ENCODE measurements around the gene LRCH4. TPM values are rescaled to one million over a fixed set of nuclear protein-coding genes. Genes with fewer than 3 reads are reported as not detected.

The LRCH4 gene
- total RNA-seq, 1 experiment from 2014 or later = 29.0 TPM

DNA sequence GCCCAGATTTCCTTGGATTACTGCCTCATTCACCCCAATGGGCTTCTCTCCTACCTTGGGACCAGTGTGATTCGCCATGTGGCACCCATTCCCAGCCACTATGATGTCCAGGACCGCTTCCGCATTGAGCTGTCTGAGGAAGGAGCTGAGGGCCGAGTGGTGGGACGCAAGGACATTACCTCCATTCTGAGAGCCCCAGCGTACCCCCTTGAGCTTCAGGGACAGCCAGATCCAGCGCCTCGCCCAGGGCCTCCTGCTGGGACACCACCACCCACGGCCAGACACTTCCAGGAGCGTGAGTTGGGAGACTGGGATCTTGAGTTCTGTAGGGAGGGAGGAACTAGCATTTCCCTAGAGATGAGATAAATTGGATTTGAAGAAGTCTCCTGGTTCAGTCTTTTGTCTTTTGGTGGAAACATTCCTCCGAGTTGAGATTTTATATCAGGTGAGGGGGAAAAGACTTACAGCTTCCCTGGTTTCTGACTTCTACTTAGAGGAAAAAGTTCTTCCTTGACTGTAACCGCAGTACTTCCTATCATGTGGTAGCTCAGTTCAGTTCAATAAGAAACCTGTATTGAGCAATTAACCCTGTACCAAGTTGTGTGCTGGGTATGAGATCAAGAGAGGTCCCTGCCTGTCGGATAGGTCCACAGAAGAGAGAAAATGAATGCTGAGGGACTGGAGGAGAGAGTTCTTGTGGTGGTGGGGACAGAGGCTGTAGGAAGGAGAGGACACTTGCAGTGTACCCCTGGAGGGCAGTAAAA, 27.7 kb upstream of the LRCH4 start:
- CTCF ChIA-PET = interaction anchor here (0.6 to 1.6 kb wide), 3 partner anchors 92 to 144 kb away, joined by 3 to 6 read pairs (median 5); partner anchors contain the start of gene POP7
- intact Hi-C loops (cut with micrococcal nuclease; ENCODE audit: unreplicated experiment) = no loop called here
- no TSS peak for BruUV-seq (replicated peaks)
- Mint-ChIP-seq H3K9me3 (ENCODE audit: low read depth, unreplicated experiment) (no peaks in the 10 kb centered on the region), H3K27me3 (ENCODE audit: unreplicated experiment) (no peaks in the 10 kb centered on the region), H3K27ac (ENCODE audit: unreplicated experiment) (no peak overlapping the region), H3K36me3 (ENCODE audit: insufficient read depth, unreplicated experiment) (peaks cover 24% of the 10 kb centered on the region), H3K4me1 (ENCODE audit: low read depth, unreplicated experiment) (no peaks in the 10 kb centered on the region), H3K4me3 (ENCODE audit: low read depth, unreplicated experiment) (peak overlapping the region; percentile 97)
- TF ChIP-seq, protein P1, sequence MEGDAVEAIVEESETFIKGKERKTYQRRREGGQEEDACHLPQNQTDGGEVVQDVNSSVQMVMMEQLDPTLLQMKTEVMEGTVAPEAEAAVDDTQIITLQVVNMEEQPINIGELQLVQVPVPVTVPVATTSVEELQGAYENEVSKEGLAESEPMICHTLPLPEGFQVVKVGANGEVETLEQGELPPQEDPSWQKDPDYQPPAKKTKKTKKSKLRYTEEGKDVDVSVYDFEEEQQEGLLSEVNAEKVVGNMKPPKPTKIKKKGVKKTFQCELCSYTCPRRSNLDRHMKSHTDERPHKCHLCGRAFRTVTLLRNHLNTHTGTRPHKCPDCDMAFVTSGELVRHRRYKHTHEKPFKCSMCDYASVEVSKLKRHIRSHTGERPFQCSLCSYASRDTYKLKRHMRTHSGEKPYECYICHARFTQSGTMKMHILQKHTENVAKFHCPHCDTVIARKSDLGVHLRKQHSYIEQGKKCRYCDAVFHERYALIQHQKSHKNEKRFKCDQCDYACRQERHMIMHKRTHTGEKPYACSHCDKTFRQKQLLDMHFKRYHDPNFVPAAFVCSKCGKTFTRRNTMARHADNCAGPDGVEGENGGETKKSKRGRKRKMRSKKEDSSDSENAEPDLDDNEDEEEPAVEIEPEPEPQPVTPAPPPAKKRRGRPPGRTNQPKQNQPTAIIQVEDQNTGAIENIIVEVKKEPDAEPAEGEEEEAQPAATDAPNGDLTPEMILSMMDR (IDR thresholded peaks at IDR 0.05; ENCODE audit: unreplicated experiment) = no peak
- DNase-seq = no peak

DNA sequence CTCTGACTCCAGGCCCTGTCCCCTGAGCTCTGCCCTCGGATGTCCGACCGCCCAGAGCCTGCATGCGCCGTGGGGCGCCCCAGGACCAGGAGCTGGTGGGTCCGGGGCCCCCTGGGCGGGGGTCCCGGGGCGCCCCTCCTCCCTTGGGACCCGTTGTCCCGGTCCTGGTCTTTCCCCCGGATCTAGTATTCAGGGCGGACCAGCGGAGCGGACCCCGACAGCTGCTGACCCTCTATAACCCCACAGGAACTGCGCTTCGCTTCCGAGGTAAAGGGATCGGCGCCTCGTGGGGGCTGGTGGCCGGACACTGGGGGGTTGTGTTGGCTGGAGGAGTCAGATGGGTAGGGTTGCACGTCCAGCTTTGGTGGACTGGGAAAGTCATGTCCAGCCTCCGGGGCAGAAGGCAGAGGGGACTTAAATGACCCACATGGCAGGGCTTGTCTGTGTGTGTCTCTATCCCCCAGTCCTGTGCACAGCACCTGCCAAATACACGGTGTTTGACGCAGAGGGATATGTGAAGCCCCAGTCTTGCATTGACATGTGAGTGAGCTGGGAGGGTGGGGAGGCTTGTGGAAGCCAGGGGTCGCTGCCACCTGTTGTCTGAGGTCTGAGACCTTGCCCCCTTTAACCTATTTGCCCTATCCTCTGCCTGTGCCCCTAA, 26.9 kb upstream of the LRCH4 start:
- Mint-ChIP-seq H3K27me3 (ENCODE audit: unreplicated experiment) (no peaks in the 10 kb centered on the region), H3K4me1 (ENCODE audit: low read depth, unreplicated experiment) (no peaks in the 10 kb centered on the region), H3K27ac (ENCODE audit: unreplicated experiment) (peak overlapping the region; percentile 97), H3K4me3 (ENCODE audit: low read depth, unreplicated experiment) (peak overlapping the region; percentile 97), H3K9me3 (ENCODE audit: low read depth, unreplicated experiment) (no peaks in the 10 kb centered on the region), H3K36me3 (ENCODE audit: insufficient read depth, unreplicated experiment) (peaks cover 24% of the 10 kb centered on the region)
- intact Hi-C loops (cut with micrococcal nuclease; ENCODE audit: unreplicated experiment) = no loop called here
- CTCF ChIA-PET = interaction anchor here (0.5 to 1.6 kb wide), 6 partner anchors 11 to 93 kb away, joined by 3 to 7 read pairs (median 4); partner anchors contain the start of gene POP7
- no peak for DNase-seq
- TSS peak; percentile 63 for BruUV-seq (replicated peaks)
- TF ChIP-seq, protein P1 (IDR thresholded peaks at IDR 0.05; ENCODE audit: unreplicated experiment) = no peak

DNA sequence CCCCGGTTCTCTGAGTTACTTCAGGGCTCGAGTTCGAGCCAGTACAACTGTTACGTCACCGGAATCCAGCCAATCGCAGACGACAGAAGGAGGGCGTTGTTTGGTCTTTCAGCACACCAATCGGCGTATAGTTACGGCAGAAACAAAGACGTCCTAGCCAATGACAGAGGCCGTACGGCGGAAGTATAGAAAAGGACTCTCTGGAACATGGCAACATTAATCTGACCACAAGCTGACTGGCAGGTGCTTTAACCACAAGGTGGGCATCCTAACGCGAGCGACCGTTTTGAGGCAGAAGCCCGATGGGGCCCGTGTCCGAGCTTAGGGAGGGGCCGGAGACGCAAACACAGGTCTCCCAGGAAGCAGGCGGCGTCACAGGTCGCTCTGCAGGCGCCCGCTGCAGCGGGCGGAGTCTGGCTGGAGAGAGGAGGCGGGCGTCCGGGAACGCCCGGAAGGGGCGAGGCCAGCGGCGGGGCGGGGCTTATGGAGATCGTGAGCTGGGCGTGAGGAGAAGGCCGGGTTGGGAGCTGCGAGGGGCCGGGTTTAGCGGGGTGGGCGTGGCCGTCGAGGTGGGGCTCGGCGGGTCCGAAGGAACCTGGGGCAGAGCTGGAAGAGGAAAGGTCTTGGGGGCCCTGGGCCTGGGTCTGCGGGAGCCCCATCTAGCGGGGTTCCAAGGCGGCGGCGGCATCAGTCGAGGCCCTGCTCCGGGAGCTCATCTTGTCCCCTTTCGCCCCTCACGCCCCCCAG, 26.2 kb upstream of the LRCH4 start, which contains the start of gene MOSPD3:
Gene MOSPD3 (plus strand): TSS at position 558 of the 747 bp plus-strand sequence. CDS start 252 bp downstream, outside the sequence.
- intact Hi-C loops (cut with micrococcal nuclease; ENCODE audit: unreplicated experiment) = no loop called here
- peak; percentile 96 for DNase-seq
- CTCF ChIA-PET = interaction anchor here (0.5 to 1.6 kb wide), 6 partner anchors 11 to 93 kb away, joined by 3 to 7 read pairs (median 4); no protein-coding TSS in a partner anchor
- H3K36me3 Mint-ChIP-seq (ENCODE audit: insufficient read depth, unreplicated experiment) = peaks cover 24% of the 10 kb centered on the region
- H3K4me1 Mint-ChIP-seq (ENCODE audit: low read depth, unreplicated experiment) = no peaks in the 10 kb centered on the region
- TF ChIP-seq, protein P1 (IDR thresholded peaks at IDR 0.05; ENCODE audit: unreplicated experiment) = no peak
- H3K9me3 Mint-ChIP-seq (ENCODE audit: low read depth, unreplicated experiment) = no peaks in the 10 kb centered on the region
- no TSS peak for BruUV-seq (replicated peaks)
- H3K4me3 Mint-ChIP-seq (ENCODE audit: low read depth, unreplicated experiment) = peak within 1 kb of the TSS; percentile 97
- H3K27ac Mint-ChIP-seq (ENCODE audit: unreplicated experiment) = peak within 1 kb of the TSS; percentile 97
- H3K27me3 Mint-ChIP-seq (ENCODE audit: unreplicated experiment) = no peaks in the 10 kb centered on the region

DNA sequence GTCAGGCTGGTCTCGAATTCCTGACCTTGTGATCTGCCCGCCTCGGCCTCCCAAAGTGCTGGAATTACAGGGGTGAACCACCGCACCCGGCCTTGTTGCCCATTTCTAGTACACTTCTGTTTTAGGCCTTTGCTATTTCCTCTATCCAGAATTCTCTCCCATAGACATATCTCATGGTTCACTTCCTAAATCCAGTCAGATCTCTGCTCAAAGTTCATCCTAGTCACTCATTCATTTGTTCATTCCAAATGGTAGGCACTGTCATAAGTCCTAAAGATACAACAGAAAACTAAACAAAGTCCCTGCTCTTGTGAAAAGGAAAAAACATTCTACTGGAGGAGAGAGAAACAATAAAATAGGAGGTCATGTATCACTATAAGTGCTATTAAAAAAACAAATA, 24.0 kb upstream of the LRCH4 start:
- Mint-ChIP-seq H3K27me3 (ENCODE audit: unreplicated experiment) (no peaks in the 10 kb centered on the region), H3K4me3 (ENCODE audit: low read depth, unreplicated experiment) (no peak overlapping the region), H3K4me1 (ENCODE audit: low read depth, unreplicated experiment) (no peaks in the 10 kb centered on the region), H3K27ac (ENCODE audit: unreplicated experiment) (no peak overlapping the region), H3K9me3 (ENCODE audit: low read depth, unreplicated experiment) (no peaks in the 10 kb centered on the region), H3K36me3 (ENCODE audit: insufficient read depth, unreplicated experiment) (peaks cover 29% of the 10 kb centered on the region)
- no peak for DNase-seq
- intact Hi-C loops (cut with micrococcal nuclease; ENCODE audit: unreplicated experiment) = no loop called here
- BruUV-seq (replicated peaks) = no TSS peak
- CTCF ChIA-PET = no interaction called here
- TF ChIP-seq, protein P1 (IDR thresholded peaks at IDR 0.05; ENCODE audit: unreplicated experiment) = no peak
